MCF 10A (cell line): ENCODE data around the gene RGS10. TPM values are rescaled to one million over a fixed set of nuclear protein-coding genes. Genes with fewer than 3 reads are reported as not detected.

Experiments used
- BruUV-seq: library from RNA; stranded (reverse); fragments of 400-500 nt; replicated peaks from 2 replicates; lab custom pipeline; 2021; lab: Mats Ljungman, UMichigan
- CTCF ChIA-PET: fragments of 300-600 bp; sonication (Branson Sonifier 250); formaldehyde crosslinking; extraction: SDS; loops from one replicate; lab custom pipeline; 2021; ENCODE audit warnings: antibody characterized with exemption, inconsistent platforms; lab: Yijun Ruan, JAX
- POLR2A ChIA-PET: fragments of 300-600, 350-650 bp; sonication (Branson Sonifier 250); formaldehyde crosslinking; extraction: SDS; loops from one replicate; lab custom pipeline; 2020; ENCODE audit warnings: antibody characterized with exemption, inconsistent platforms; lab: Yijun Ruan, JAX
- DNase-seq: peaks from one replicate; pipeline ENCODE4 v3.0.0-alpha.2; 2018; ENCODE audit not compliant: unreplicated experiment
- H3K27ac Mint-ChIP-seq: one replicate; pipeline ENCODE4 v1.8.0; 2022; ENCODE audit warnings: mild to moderate bottlenecking, low read depth, mixed read lengths; ENCODE audit not compliant: unreplicated experiment
- H3K27me3 Mint-ChIP-seq: one replicate; pipeline ENCODE4 v1.8.0; 2022; ENCODE audit warnings: mixed read lengths; ENCODE audit not compliant: insufficient read depth, unreplicated experiment
- H3K36me3 Mint-ChIP-seq: one replicate; pipeline ENCODE4 v1.8.0; 2022; ENCODE audit warnings: mild to moderate bottlenecking, moderate library complexity, mixed read lengths; ENCODE audit not compliant: insufficient read depth, unreplicated experiment
- H3K4me1 Mint-ChIP-seq: one replicate; pipeline ENCODE4 v1.8.0; 2022; ENCODE audit warnings: mixed read lengths; ENCODE audit not compliant: insufficient read depth, unreplicated experiment
- H3K4me3 Mint-ChIP-seq: one replicate; pipeline ENCODE4 v1.8.0; 2022; ENCODE audit warnings: mild to moderate bottlenecking, moderate library complexity, mixed read lengths; ENCODE audit not compliant: unreplicated experiment
- H3K9me3 Mint-ChIP-seq: one replicate; pipeline ENCODE4 v1.8.0; 2022; ENCODE audit warnings: mixed read lengths; ENCODE audit not compliant: unreplicated experiment
- CTCF ChIP-seq: fragments of 200-600 bp; IDR thresholded peaks from one replicate; pipeline ENCODE4 v1.8.0; 2022; ENCODE audit warnings: antibody characterized with exemption, mild to moderate bottlenecking; ENCODE audit not compliant: unreplicated experiment
- intact Hi-C: fragments of 100-400 bp; cut with micrococcal nuclease; formaldehyde crosslinking; loops from 2 replicates; pipeline ENCODE4 v1.14.1; 2022
- total RNA-seq: library from RNA; stranded (reverse); gene quantifications from 2 replicates; pipeline ENCODE4 v1.2.3, GENCODE V29; 2022

RGS10 gene
- total RNA-seq, 1 experiment from 2014 or later: 26.0 TPM

- Mint-ChIP-seq H3K36me3 (peaks cover 8% of the 10 kb centered on the region), H3K27me3 (no peaks in the 10 kb centered on the region), H3K4me3 (no peak overlapping the region), H3K27ac (no peak overlapping the region), H3K9me3 (no peaks in the 10 kb centered on the region), H3K4me1 (peaks cover 1% of the 10 kb centered on the region)
- TF ChIP-seq CTCF: no peak
- no peak for DNase-seq
- no TSS peak for BruUV-seq
- intact Hi-C loops: no loop called here
- CTCF ChIA-PET: interaction anchor here (1.1 kb wide), 1 partner anchor 11 kb away, joined by 6 read pairs; no protein-coding TSS in a partner anchor
- POLR2A ChIA-PET: no interaction called here
Measured at GRCh38 chr10:119499677-119500002, 42.9 kb downstream of the RGS10 start.

- H3K4me3 Mint-ChIP-seq: no peak overlapping the region
- intact Hi-C loops: no loop called here
- peaks cover 8% of the 10 kb centered on the region for H3K36me3 Mint-ChIP-seq
- no peak overlapping the region for H3K27ac Mint-ChIP-seq
- H3K9me3 Mint-ChIP-seq: no peaks in the 10 kb centered on the region
- no peak for DNase-seq
- ChIA-PET CTCF (no interaction called here), POLR2A (no interaction called here)
- TF ChIP-seq CTCF: no peak
- peaks cover 7% of the 10 kb centered on the region for H3K4me1 Mint-ChIP-seq
- H3K27me3 Mint-ChIP-seq: no peaks in the 10 kb centered on the region
- no TSS peak for BruUV-seq
Measured at GRCh38 chr10:119498889-119499676, 43.4 kb downstream of the RGS10 start.

- no peak for DNase-seq
- H3K9me3 Mint-ChIP-seq: no peaks in the 10 kb centered on the region
- no peak for TF ChIP-seq CTCF
- intact Hi-C loops: no loop called here
- peaks cover 8% of the 10 kb centered on the region for H3K36me3 Mint-ChIP-seq
- ChIA-PET POLR2A (no interaction called here), CTCF (interaction anchor here (0.7 kb wide), 1 partner anchor 298 kb away, joined by 5 read pairs; no protein-coding TSS in a partner anchor)
- peaks cover 7% of the 10 kb centered on the region for H3K4me1 Mint-ChIP-seq
- H3K27me3 Mint-ChIP-seq: no peaks in the 10 kb centered on the region
- H3K4me3 Mint-ChIP-seq: no peak overlapping the region
- no peak overlapping the region for H3K27ac Mint-ChIP-seq
- BruUV-seq: no TSS peak
Measured at GRCh38 chr10:119497243-119497642, 45.3 kb downstream of the RGS10 start.

- POLR2A ChIA-PET: no interaction called here
- intact Hi-C loops: no loop called here
- no TSS peak for BruUV-seq
- H3K4me3 Mint-ChIP-seq: no peak overlapping the region
- H3K27me3 Mint-ChIP-seq: no peaks in the 10 kb centered on the region
- peaks cover 7% of the 10 kb centered on the region for H3K4me1 Mint-ChIP-seq
- H3K9me3 Mint-ChIP-seq: no peaks in the 10 kb centered on the region
- no peak overlapping the region for H3K27ac Mint-ChIP-seq
- CTCF ChIA-PET: interaction anchor here (0.7 kb wide), 1 partner anchor 297 kb away, joined by 5 read pairs; no protein-coding TSS in a partner anchor
- TF ChIP-seq CTCF: no peak
- no peak for DNase-seq
- H3K36me3 Mint-ChIP-seq: peaks cover 8% of the 10 kb centered on the region
Measured at GRCh38 chr10:119496273-119496672, 46.2 kb downstream of the RGS10 start.
